K562 (cell line): ENCODE measurements around the gene TMEM100. TPM values are rescaled to one million over a fixed set of nuclear protein-coding genes. Genes with fewer than 3 reads are reported as not detected.
A peak's percentile ranks its signal among the peaks of the same experiment; 100 is the strongest.

Source experiments
- ARID3A ChIP-seq: IDR thresholded peaks from 2 replicates; pipeline ENCODE4 v1.6.1; 2012; ENCODE audit warnings: low read depth, low read length, improper control_type of control experiment, borderline replicate concordance
- CEBPG ChIP-seq, 3 experiments: fragments of 200-800 bp in 1 of 3; sonication (Bioruptor generic) in 1 of 3; sonication (generic) in 1 of 3; formaldehyde crosslinking in 1 of 3; IDR thresholded peaks in 2 of 3; conservative IDR thresholded peaks in 1 of 3; 2 replicates each; pipeline versions ENCODE4 v1.6.1 to v1.8.0; 2016 to 2022; ENCODE audit warnings: missing compliant biosample characterization in 2 of 3, missing genetic modification characterization in 2 of 3, mild to moderate bottlenecking in 1 of 3, missing genetic modification reagents in 1 of 3
- CTCF ChIP-seq, 3 experiments: IDR thresholded peaks in 2 of 3; conservative IDR thresholded peaks in 1 of 3; 2 replicates each; pipeline ENCODE4 v1.5.1; 2011 to 2012; ENCODE audit warnings: low read length in 3 of 3, mild to moderate bottlenecking in 3 of 3, control low read depth in 2 of 3, improper control_type of control experiment in 1 of 3, inconsistent platforms in 1 of 3, low read depth in 1 of 3, mixed read lengths in 1 of 3, moderate library complexity in 1 of 3; ENCODE audit not compliant: insufficient read depth in 2 of 3
- E2F1 ChIP-seq: sonication (generic); formaldehyde crosslinking; IDR thresholded peaks from 2 replicates; pipeline ENCODE4 v1.8.1; 2023; ENCODE audit warnings: mild to moderate bottlenecking, missing genetic modification reagents, moderate library complexity
- GABPA ChIP-seq: fragments of 200-800 bp; sonication (Bioruptor generic); conservative IDR thresholded peaks from 2 replicates; pipeline ENCODE4 v1.6.1; 2016; ENCODE audit warnings: low read depth, missing genetic modification characterization, missing compliant biosample characterization
- HCFC1 ChIP-seq: IDR thresholded peaks from 2 replicates; pipeline ENCODE4 v1.6.1; 2012; ENCODE audit warnings: low read depth, low read length, improper control_type of control experiment
- HMG20A ChIP-seq: fragments of 450-650 bp; formaldehyde crosslinking; conservative IDR thresholded peaks from 2 replicates; pipeline ENCODE4 v1.4.0; 2020; ENCODE audit warnings: mild to moderate bottlenecking, mixed read lengths
- KDM4B ChIP-seq, 2 experiments: fragments of 450-650 bp in 1 of 2; sonication (generic) in 1 of 2; IDR thresholded peaks; 2 replicates each; pipeline ENCODE4 v1.6.1; 2016 to 2017; ENCODE audit warnings: borderline replicate concordance in 2 of 2, antibody characterized with exemption in 1 of 2, low read depth in 1 of 2, mild to moderate bottlenecking in 1 of 2
- LARP7 ChIP-seq: fragments of 450-650 bp; IDR thresholded peaks from 2 replicates; pipeline ENCODE4 v1.6.1; 2016
- POLR2H ChIP-seq: IDR thresholded peaks from 2 replicates; pipeline ENCODE4 v1.6.1; 2016; ENCODE audit warnings: missing genetic modification characterization, low read depth, mild to moderate bottlenecking, control low read depth, missing compliant biosample characterization, moderate library complexity
- WHSC1 ChIP-seq: IDR thresholded peaks from one replicate; pipeline ENCODE4 v1.6.1; 2012; ENCODE audit warnings: low read length, control low read depth, inconsistent platforms
- ZEB2 ChIP-seq: fragments of 450-650 bp; IDR thresholded peaks from 2 replicates; pipeline ENCODE4 v1.6.1; 2016
- ZNF134 ChIP-seq: fragments of 250-450 bp; sonication (Bioruptor Pico); conservative IDR thresholded peaks from 2 replicates; pipeline ENCODE4 v1.4.0; 2020
- polyA plus RNA-seq, 8 experiments: library from polyadenylated mRNA; depleted of rRNA in 4 of 8; stranded (reverse) in 5 of 8; unstranded in 3 of 8; fragments of >200 nt; fragmentation: Nextera tagmentation in 2 of 8; fragmentation: Illumina TruSeq in 1 of 8; extraction: Ambion mirVana in 2 of 8; extraction: Trizol in 1 of 8; gene quantifications; 2 replicates each; pipeline versions ENCODE4 v1.2.1 to v1.2.3, GENCODE V29; 2011 to 2014; ENCODE audit warnings: inconsistent platforms in 1 of 8, missing spikeins in 1 of 8
- total RNA-seq, 7 experiments: library from RNA; depleted of rRNA in 6 of 7; stranded (reverse); fragments of >200 nt in 6 of 7; fragmentation: Illumina TruSeq in 2 of 7; extraction: Trizol in 2 of 7; gene quantifications; 2 replicates each; pipeline versions ENCODE4 v1.2.1 to v1.2.3, GENCODE V29; 2011 to 2021; ENCODE audit warnings: low replicate concordance in 1 of 7
- TF ChIP-seq, protein P1 (sequence below): fragments of 450-650 bp; IDR thresholded peaks from 2 replicates; pipeline ENCODE4 v1.6.1; 2016; ENCODE audit warnings: mild to moderate bottlenecking

TMEM100 gene
- total and polyA plus RNA-seq, 9 of the 15 experiments (the other 6 are each of a cell fraction or from before 2014, with no cell fraction given), result 0.12 to 0.50 (median 0.19) TPM

GRCh38 chr17:55735731-55736405 lies 13.2 kb upstream of the TMEM100 start (continued):
- TF ChIP-seq CEBPG (CRISPR knock-in tag; IDR thresholded peaks at IDR 0.05) (no peak), CEBPG (tag; conservative IDR thresholded peaks at IDR 0.05 in 1 of 2, IDR thresholded peaks at IDR 0.05 in 1 of 2) (no peak), WHSC1 (no peak), ZEB2 (no peak), ARID3A (peak; percentile 42; the same call in 1 of the 2 replicates), HCFC1 (no peak), E2F1 (CRISPR knock-in tag) (no peak), POLR2H (tag) (0 out of 2 replicates have a peak, but pooled peaks have one; percentile 29), CTCF (IDR thresholded peaks at IDR 0.05 in 2 of 3, conservative IDR thresholded peaks at IDR 0.05 in 1 of 3; ENCODE audit: insufficient read depth in 2 of 3, low read depth in 1 of 3, low read length in 3 of 3) (peak; percentile 60 to 74 (median 70)), LARP7 (no peak), ZNF134 (no peak), GABPA (peak; percentile 37; the same call in 1 of the 2 replicates), KDM4B (IDR thresholded peaks at IDR 0.05; ENCODE audit: borderline replicate concordance in 2 of 2, low read depth in 1 of 2) (no peak), HMG20A (CRISPR knock-in tag) (no peak)
- TF ChIP-seq, protein P1, sequence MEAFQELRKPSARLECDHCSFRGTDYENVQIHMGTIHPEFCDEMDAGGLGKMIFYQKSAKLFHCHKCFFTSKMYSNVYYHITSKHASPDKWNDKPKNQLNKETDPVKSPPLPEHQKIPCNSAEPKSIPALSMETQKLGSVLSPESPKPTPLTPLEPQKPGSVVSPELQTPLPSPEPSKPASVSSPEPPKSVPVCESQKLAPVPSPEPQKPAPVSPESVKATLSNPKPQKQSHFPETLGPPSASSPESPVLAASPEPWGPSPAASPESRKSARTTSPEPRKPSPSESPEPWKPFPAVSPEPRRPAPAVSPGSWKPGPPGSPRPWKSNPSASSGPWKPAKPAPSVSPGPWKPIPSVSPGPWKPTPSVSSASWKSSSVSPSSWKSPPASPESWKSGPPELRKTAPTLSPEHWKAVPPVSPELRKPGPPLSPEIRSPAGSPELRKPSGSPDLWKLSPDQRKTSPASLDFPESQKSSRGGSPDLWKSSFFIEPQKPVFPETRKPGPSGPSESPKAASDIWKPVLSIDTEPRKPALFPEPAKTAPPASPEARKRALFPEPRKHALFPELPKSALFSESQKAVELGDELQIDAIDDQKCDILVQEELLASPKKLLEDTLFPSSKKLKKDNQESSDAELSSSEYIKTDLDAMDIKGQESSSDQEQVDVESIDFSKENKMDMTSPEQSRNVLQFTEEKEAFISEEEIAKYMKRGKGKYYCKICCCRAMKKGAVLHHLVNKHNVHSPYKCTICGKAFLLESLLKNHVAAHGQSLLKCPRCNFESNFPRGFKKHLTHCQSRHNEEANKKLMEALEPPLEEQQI, result peak; percentile 75
